Activated CD4-positive, alpha-beta T cell treated with anti-CD3 and anti-CD28 coated beads for 4 hours (primary cell): ENCODE results near the gene INO80C.
A peak's percentile ranks its signal among the peaks of the same experiment; 100 is the strongest.

Experiments used
- DNase-seq, 2 donors: peaks; one replicate each; pipeline ENCODE4 v3.0.0-alpha.2; 2020

The INO80C gene, protein sequence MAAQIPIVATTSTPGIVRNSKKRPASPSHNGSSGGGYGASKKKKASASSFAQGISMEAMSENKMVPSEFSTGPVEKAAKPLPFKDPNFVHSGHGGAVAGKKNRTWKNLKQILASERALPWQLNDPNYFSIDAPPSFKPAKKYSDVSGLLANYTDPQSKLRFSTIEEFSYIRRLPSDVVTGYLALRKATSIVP

GRCh38 chr18:35497370-35498197 is at the start of gene INO80C:
TSS of gene INO80C (minus strand) at chr18:35497960. CDS start at chr18:35497874, 86 bp downstream.
- DNase-seq = peak; percentile 90

DNA sequence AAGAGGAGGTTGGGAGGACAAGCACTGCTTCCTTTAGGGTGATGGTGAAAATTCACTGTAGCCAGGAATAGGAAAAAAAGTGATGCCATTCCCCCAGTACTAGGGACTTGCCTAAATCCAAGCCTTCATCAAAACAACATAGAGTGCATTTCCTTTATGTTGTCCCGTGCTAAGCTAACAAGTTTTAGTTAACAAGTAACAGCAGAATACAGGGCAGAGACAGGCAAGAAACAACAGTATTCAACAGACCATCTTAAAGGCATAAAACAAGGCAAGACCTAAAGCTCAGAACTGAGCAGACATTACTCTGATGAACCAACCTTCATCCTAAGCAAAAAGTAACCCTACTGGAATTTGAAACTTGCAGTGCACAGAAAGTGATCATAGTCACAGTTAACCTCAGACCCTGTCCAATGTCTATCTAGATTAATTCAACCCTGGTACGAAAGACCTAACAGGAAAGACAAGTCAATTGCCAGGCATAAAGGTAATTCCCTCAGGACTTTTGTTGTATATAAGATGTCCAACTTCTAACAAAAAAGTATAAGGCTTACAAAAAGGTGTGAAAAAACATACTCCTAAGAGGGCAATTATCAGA is 49.3 kb upstream of the INO80C start:
- no peak for DNase-seq

DNA sequence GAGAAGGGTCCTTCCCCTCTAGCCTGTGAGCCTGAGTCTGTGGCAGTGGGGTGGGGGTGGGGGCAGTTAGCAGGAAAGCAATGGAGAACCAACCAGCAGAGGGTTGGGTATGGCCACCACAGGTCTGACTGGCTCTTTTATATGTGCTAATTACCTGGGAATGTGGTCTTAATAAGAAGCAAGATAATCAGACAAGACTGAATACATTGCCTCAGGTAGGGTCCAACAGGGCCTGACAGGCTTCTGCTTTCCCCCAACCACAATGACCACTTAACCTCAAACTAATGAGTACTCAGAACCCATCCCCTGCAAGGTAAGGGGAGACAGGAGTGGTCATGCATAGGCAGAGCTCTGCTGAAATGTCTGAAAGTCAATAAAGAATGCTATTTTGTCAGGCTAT is 44.6 kb upstream of the INO80C start:
- no peak for DNase-seq

GRCh38 chr18:35535297-35535696 is 37.5 kb upstream of the INO80C start:
- DNase-seq = no peak

DNA sequence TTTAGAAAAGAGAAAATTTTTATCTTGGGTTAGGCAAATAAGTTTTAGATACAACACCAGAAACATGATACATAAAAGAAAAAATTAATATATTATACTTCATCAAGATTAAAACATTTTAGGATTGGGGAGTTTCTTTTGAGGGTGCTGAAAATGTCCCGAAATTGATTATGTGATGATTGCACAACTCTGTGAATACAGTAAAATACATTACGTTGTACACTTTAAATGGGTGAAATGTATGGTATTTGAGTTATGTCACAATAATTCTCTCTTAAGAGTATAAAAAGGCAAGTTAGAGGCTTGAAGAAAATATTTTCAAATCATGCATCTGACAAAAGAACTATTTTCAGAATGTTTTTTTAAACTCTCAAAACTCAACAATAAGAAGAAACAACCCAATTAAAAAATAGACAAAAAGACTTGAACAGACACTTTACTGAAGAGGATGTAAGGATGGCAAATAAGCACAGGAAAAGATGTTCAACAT is 36.2 kb upstream of the INO80C start:
- no peak for DNase-seq

GRCh38 chr18:35528749-35529274 is 31.1 kb upstream of the INO80C start:
- no peak for DNase-seq

GRCh38 chr18:35526495-35527059 is 28.8 kb upstream of the INO80C start:
- no peak for DNase-seq

DNA sequence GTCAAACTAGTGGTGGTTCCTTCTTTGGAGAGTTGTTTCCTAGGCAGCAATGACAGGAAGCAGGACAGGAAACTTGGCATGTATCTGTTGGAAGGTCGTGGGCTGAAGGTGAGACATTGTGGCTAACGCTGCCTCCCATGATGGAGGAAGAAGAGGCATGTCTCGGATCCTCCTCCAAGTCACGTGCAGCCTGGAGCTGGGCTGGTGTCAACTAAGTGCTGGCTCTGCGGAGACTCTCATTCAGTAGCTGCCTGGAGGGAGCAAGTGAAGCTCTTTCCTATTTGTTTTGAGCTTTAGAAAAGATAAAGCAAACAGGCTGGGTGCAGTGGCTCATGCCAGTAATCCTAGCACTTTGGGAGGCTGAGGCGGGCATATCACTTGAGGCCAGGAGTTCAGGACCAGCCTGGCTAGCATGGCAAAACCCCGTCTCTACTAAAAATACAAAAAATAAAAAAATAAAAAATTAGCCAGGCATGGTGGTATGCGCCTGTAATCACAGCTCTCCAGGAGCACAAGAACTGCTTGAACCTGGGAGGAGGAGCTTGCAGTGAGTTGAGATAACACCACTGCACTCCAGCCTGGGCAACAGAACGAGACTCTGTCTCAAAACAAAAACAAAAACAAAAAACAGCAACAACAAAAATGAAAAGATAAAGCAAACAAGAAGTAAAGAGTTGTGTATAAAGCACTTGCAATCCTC is 28.2 kb upstream of the INO80C start:
- DNase-seq = no peak

GRCh38 chr18:35524226-35524625 is 26.5 kb upstream of the INO80C start:
- no peak for DNase-seq

- DNase-seq = no peak
Observed at GRCh38 chr18:35522130-35522959, 24.6 kb upstream of the INO80C start.

GRCh38 chr18:35521133-35521532 is 23.4 kb upstream of the INO80C start:
- DNase-seq = no peak

DNA sequence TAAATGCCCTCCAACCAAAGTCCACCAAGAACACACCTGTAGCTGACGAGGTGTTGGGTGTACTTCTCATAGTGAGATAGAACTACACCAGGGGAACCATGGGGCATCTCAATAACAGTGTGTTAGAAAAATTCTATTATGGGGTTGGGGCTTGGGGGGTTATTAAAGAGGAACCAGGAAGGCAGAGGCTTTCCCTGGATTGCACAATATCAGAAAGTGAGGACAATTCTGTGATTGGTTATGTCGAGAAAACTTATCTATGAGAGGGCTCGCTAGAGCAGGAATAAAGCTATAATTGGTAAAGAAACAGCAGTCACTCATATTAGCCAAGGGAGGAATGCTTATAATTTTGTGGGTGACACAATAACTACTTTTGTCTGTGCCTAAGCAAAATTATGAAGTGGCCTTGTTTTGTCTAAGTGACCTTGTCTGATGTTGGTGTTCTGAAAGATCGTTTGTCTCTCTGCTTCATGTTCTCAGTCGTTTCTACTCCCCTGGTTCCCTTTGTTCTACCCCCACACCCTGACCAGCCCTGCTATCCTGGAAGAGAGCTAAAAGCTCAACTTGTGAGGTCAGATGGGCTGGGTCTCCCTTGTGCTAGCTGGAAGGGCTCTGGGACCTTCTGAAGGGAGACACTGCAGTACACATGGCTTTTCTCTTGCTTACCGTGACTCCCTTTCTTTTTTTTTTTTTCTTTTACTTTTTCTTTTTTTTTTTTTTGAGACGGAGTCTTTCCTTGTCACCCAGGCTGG is 21.6 kb upstream of the INO80C start:
- DNase-seq = no peak

GRCh38 chr18:35517715-35518114 is 20.0 kb upstream of the INO80C start:
- DNase-seq = no peak

GRCh38 chr18:35516789-35517188 is 19.0 kb upstream of the INO80C start:
- no peak for DNase-seq

DNA sequence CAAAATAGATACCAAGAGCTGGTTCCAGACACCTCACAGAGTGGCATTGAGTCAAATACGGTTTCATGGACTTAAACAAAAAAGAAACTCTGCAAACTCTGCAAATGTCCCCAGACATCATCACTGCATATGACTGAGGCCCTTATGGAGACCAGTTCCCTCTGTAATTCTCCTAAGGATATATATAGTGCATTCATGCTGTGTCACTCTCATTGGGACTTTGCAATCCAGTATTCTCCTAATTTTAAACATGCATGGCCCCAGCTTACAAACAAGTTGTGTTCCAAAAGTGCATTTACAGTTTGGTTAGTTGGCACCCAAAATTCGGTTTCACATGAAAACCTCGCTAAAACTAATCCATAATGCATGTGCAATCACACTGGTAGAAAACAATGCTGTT is 18.6 kb upstream of the INO80C start:
- no peak for DNase-seq

DNA sequence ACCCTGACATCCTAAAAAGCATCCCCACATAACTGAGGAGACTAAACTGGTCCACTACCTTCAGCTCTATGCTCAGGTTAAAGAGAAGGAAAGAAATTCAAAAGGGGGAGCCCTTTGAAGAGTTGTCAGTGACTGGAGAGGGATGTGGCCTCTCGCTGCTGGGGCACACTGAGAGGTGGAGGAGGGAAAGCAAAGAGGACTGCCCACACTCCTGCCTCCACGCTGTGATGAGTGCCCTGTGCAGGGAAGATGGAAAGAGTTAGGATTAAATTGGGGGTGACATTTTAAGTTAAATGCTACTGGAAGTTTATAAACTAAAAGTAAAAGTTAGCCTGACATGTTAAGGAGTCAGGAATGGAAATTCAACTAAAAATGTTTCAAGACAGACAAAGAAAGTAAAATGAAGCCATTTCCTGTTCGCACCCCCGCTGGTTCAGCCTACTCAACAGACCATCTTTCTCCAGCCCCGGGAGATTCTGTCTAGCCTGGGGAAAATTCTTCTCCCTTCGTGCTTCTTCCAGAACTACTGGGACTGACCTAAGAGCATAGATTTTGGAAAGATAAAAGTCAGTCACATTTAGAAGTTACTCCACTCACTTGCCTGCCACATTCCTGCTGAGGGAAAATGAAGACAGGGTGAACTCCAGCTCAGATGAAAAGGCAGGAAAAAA is 17.8 kb upstream of the INO80C start:
- DNase-seq = no peak

- DNase-seq = no peak
Observed at GRCh38 chr18:35514752-35515459, 17.1 kb upstream of the INO80C start.

GRCh38 chr18:35514283-35514682 is 16.5 kb upstream of the INO80C start:
- no peak for DNase-seq

GRCh38 chr18:35513181-35513936 is 15.6 kb upstream of the INO80C start:
- DNase-seq = no peak
